H9 (cell line): ENCODE measurements around the gene THAP9. TPM values are rescaled to one million over a fixed set of nuclear protein-coding genes. Genes with fewer than 3 reads are reported as not detected.

Experiments
- DNase-seq: peaks from one replicate; pipeline ENCODE4 v3.0.0-alpha.2; 2017
- H2AFZ ChIP-seq: one replicate; pipeline ENCODE4 v1.6.1; 2013; ENCODE audit warnings: mild to moderate bottlenecking, low read length, control low read depth, moderate library complexity
- H2AK5ac ChIP-seq: 2 replicates; pipeline ENCODE4 v1.6.1; 2013; ENCODE audit warnings: low read length, control low read depth, mixed read lengths; ENCODE audit not compliant: insufficient read length
- H2BK120ac ChIP-seq: one replicate; pipeline ENCODE4 v1.6.1; 2013; ENCODE audit warnings: low read depth, mild to moderate bottlenecking, low read length, control low read depth, inconsistent platforms; ENCODE audit not compliant: poor library complexity, severe bottlenecking
- H2BK12ac ChIP-seq: 2 replicates; pipeline ENCODE4 v1.6.1; 2013; ENCODE audit warnings: low read length, control low read depth, mixed read lengths, low read depth; ENCODE audit not compliant: insufficient read length
- H2BK15ac ChIP-seq: 2 replicates; pipeline ENCODE4 v1.6.1; 2013; ENCODE audit warnings: low read depth, low read length, control low read depth
- H2BK20ac ChIP-seq: one replicate; pipeline ENCODE4 v1.6.1; 2013; ENCODE audit warnings: low read depth, mild to moderate bottlenecking, low read length, control low read depth, inconsistent platforms; ENCODE audit not compliant: poor library complexity, severe bottlenecking
- H2BK5ac ChIP-seq: 2 replicates; pipeline ENCODE4 v1.6.1; 2013; ENCODE audit warnings: low read length, control low read depth, mixed read lengths; ENCODE audit not compliant: insufficient read length
- H3K14ac ChIP-seq: 2 replicates; pipeline ENCODE4 v1.6.1; 2013; ENCODE audit warnings: low read length, control low read depth; ENCODE audit not compliant: insufficient read depth
- H3K18ac ChIP-seq: 2 replicates; pipeline ENCODE4 v1.6.1; 2013; ENCODE audit warnings: low read depth, mild to moderate bottlenecking, mixed read lengths, low read length, control low read depth; ENCODE audit not compliant: insufficient read length
- H3K23ac ChIP-seq: 2 replicates; pipeline ENCODE4 v1.6.1; 2013; ENCODE audit warnings: low read length, control low read depth, mixed read lengths, low read depth; ENCODE audit not compliant: insufficient read length
- H3K23me2 ChIP-seq: 2 replicates; pipeline ENCODE4 v1.6.1; 2013; ENCODE audit warnings: low read depth, mild to moderate bottlenecking, mixed read lengths, low read length, control low read depth; ENCODE audit not compliant: insufficient read length, poor library complexity, severe bottlenecking
- H3K27ac ChIP-seq: 2 replicates; pipeline ENCODE4 v1.5.1; 2013; ENCODE audit warnings: low read length, control low read depth, mixed read lengths, low read depth; ENCODE audit not compliant: insufficient read length
- H3K27me3 ChIP-seq: 2 replicates; pipeline ENCODE4 v1.6.1; 2013; ENCODE audit warnings: low read length, control low read depth, inconsistent platforms; ENCODE audit not compliant: insufficient read depth
- H3K4ac ChIP-seq: 2 replicates; pipeline ENCODE4 v1.6.1; 2013; ENCODE audit warnings: low read depth, mild to moderate bottlenecking, control low read depth, inconsistent platforms, low read length, moderate library complexity
- H3K4me1 ChIP-seq: 2 replicates; pipeline ENCODE4 v1.6.1; 2013; ENCODE audit warnings: low read length, control low read depth, inconsistent platforms; ENCODE audit not compliant: insufficient read depth
- H3K4me2 ChIP-seq: 2 replicates; pipeline ENCODE4 v1.6.1; 2013; ENCODE audit warnings: low read length, control low read depth, mixed read lengths; ENCODE audit not compliant: insufficient read length, insufficient read depth
- H3K56ac ChIP-seq: 2 replicates; pipeline ENCODE4 v1.6.1; 2013; ENCODE audit warnings: low read depth, mild to moderate bottlenecking, mixed read lengths, low read length, control low read depth; ENCODE audit not compliant: insufficient read length
- H3K79me1 ChIP-seq: 2 replicates; pipeline ENCODE4 v1.6.1; 2013; ENCODE audit warnings: low read depth, mild to moderate bottlenecking, moderate library complexity, low read length, control low read depth, inconsistent platforms; ENCODE audit not compliant: insufficient read depth, poor library complexity, severe bottlenecking
- H3K79me2 ChIP-seq: 2 replicates; pipeline ENCODE4 v1.6.1; 2013; ENCODE audit warnings: low read length, control low read depth, inconsistent platforms; ENCODE audit not compliant: insufficient read depth
- H3K9ac ChIP-seq: 2 replicates; pipeline ENCODE4 v1.6.1; 2013; ENCODE audit warnings: low read length, control low read depth, mixed read lengths; ENCODE audit not compliant: insufficient read length; ENCODE audit errors: extremely low read depth
- H3K9me3 ChIP-seq: one replicate; pipeline ENCODE4 v1.6.1; 2013; ENCODE audit warnings: low read depth, low read length, inconsistent platforms; ENCODE audit not compliant: control insufficient read depth
- H3T11ph ChIP-seq: one replicate; pipeline ENCODE4 v1.6.1; 2013; ENCODE audit warnings: mild to moderate bottlenecking, low read length, control low read depth, inconsistent platforms
- H4K20me1 ChIP-seq: one replicate; pipeline ENCODE4 v1.6.1; 2013; ENCODE audit not compliant: control insufficient read depth, insufficient read length, insufficient read depth
- H4K5ac ChIP-seq: 2 replicates; pipeline ENCODE4 v1.6.1; 2013; ENCODE audit warnings: low read depth, mild to moderate bottlenecking, mixed read lengths, low read length, control low read depth; ENCODE audit not compliant: insufficient read length
- H4K8ac ChIP-seq: replicated peaks from 2 replicates; pipeline ENCODE4 v1.6.1; 2013; ENCODE audit warnings: low read length, control low read depth, mixed read lengths, low read depth; ENCODE audit not compliant: insufficient read length
- H4K91ac ChIP-seq: 2 replicates; pipeline ENCODE4 v1.6.1; 2013; ENCODE audit warnings: low read depth, mild to moderate bottlenecking, moderate library complexity, mixed read lengths, low read length, control low read depth; ENCODE audit not compliant: insufficient read length
- H3K27ac Mint-ChIP-seq, 3 experiments: 2 replicates in 2 of 3; 3 replicates in 1 of 3; pipeline ENCODE4 v1.8.0; 2020 to 2021; ENCODE audit warnings: mixed read lengths in 3 of 3, mild to moderate bottlenecking in 1 of 3, moderate library complexity in 1 of 3
- H3K27me3 Mint-ChIP-seq: 2 replicates; pipeline ENCODE4 v1.8.0; 2021; ENCODE audit warnings: low read depth, mild to moderate bottlenecking, moderate library complexity, mixed read lengths
- H3K36me3 Mint-ChIP-seq, 3 experiments: 2 replicates in 2 of 3; 3 replicates in 1 of 3; pipeline ENCODE4 v1.8.0; 2020 to 2021; ENCODE audit warnings: low read depth in 3 of 3, mixed read lengths in 3 of 3; ENCODE audit not compliant: insufficient read depth in 1 of 3
- H3K4me1 Mint-ChIP-seq, 2 experiments: 2 replicates each; pipeline ENCODE4 v1.8.0; 2020; ENCODE audit warnings: mixed read lengths in 2 of 2
- H3K4me3 Mint-ChIP-seq, 2 experiments: 2 replicates in 1 of 2; 3 replicates in 1 of 2; pipeline ENCODE4 v1.8.0; 2020 to 2021; ENCODE audit warnings: mild to moderate bottlenecking in 2 of 2, mixed read lengths in 2 of 2, moderate library complexity in 1 of 2
- H3K9me3 Mint-ChIP-seq, 2 experiments: 2 replicates in 1 of 2; 3 replicates in 1 of 2; pipeline ENCODE4 v1.8.0; 2020; ENCODE audit warnings: mild to moderate bottlenecking in 2 of 2, mixed read lengths in 2 of 2, moderate library complexity in 1 of 2
- CTCF ChIP-seq: fragments of 200-600 bp; sonication (generic); conservative IDR thresholded peaks from 3 replicates; pipeline ENCODE4 v1.8.0; 2021; ENCODE audit warnings: antibody characterized with exemption, mild to moderate bottlenecking
- total RNA-seq: library from RNA; stranded (reverse); gene quantifications from 2 replicates; pipeline ENCODE4 v1.2.1, GENCODE V29; 2021

THAP9 gene
- total RNA-seq, 1 experiment from 2014 or later = 14.8 TPM

DNA sequence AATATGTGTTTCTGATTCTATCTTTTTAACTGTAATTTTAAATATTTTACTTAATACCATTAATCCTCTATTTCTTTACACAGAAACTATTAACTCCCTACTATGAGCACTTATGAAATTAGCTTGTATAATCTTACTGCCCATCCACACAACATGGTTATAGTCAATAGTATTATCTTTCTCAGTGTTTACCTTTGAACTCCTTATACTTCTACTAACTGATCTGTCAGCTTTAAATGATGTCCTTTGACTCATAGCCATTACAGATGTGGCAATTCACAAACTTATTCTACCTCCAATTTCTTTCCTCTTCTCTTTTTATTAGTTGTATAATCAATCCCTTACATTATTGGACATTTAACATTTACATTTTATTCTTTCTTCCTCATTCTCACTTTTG is 15.1 kb upstream of the THAP9 start:
- Mint-ChIP-seq H3K4me1 (peaks cover 4 to 13% of the 10 kb centered on the region in 2 experiments), H3K9me3 (no peaks in the 10 kb centered on the region), H3K27me3 (no peaks in the 10 kb centered on the region), H3K36me3 (peaks cover 0 to 16% (median 9%) of the 10 kb centered on the region in 3 experiments; a peak in 4 of 7 replicates), H3K4me3 (no peak overlapping the region), H3K27ac (no peak overlapping the region)
- H3K23me2 ChIP-seq = no peaks in the 10 kb centered on the region
- no peak overlapping the region for H3K56ac ChIP-seq
- no peak overlapping the region for H3K14ac ChIP-seq
- H3K4me2 ChIP-seq = no peak overlapping the region
- H3K18ac ChIP-seq = no peak overlapping the region
- peaks cover 5% of the 10 kb centered on the region for H3K79me1 ChIP-seq
- H2AK5ac ChIP-seq = no peak overlapping the region
- H2BK15ac ChIP-seq = no peak overlapping the region
- H3K9ac ChIP-seq = no peak overlapping the region
- no peak overlapping the region for H2BK120ac ChIP-seq
- H3K23ac ChIP-seq = no peak overlapping the region
- no peak for DNase-seq
- H3K4me1 ChIP-seq = no peaks in the 10 kb centered on the region
- H3K27me3 ChIP-seq = no peaks in the 10 kb centered on the region
- H2BK20ac ChIP-seq = no peak overlapping the region
- H4K5ac ChIP-seq = no peak overlapping the region
- H3K79me2 ChIP-seq = peaks cover 22% of the 10 kb centered on the region; the same call in 1 of the 2 replicates
- no peaks in the 10 kb centered on the region for H4K20me1 ChIP-seq
- H4K8ac ChIP-seq = no peak overlapping the region
- H2BK5ac ChIP-seq = no peak overlapping the region
- no peak overlapping the region for H3T11ph ChIP-seq
- H2BK12ac ChIP-seq = no peak overlapping the region
- no peak overlapping the region for H3K27ac ChIP-seq
- no peak overlapping the region for H2AFZ ChIP-seq
- H4K91ac ChIP-seq = no peak overlapping the region
- no peak for TF ChIP-seq CTCF
- no peak overlapping the region for H3K4ac ChIP-seq
- no peaks in the 10 kb centered on the region for H3K9me3 ChIP-seq
